Measurements from ENCODE around the gene SEMA3C.

- TF ChIP-seq POLR2AphosphoS5 (IDR thresholded peaks at IDR 0.05) = no peak
- no peak for TF ChIP-seq POLR2A (IDR thresholded peaks at IDR 0.05; ENCODE audit: low read depth)
- TF ChIP-seq CTCF (IDR thresholded peaks at IDR 0.05) = no peak
- TF ChIP-seq EP300 (IDR thresholded peaks at IDR 0.05) = no peak
These were observed 8.6 kb downstream of the SEMA3C start for GRCh38 chr7:80910228-80910627.
